Esophagus muscularis mucosa (tissue), 4 donors: ENCODE results near the gene BCL11A. TPM values are rescaled to one million over a fixed set of nuclear protein-coding genes. Genes with fewer than 3 reads are reported as not detected.

Source experiments
- DNase-seq: peaks from one replicate; pipeline ENCODE4 v3.0.0-alpha.2; 2017; ENCODE audit errors: extremely low spot score
- H3K27ac ChIP-seq, 4 donors: fragments of 200-600 bp; sonication (generic); replicated peaks in 1 of 4; 1 replicate in 3 of 4; 2 replicates in 1 of 4; pipeline ENCODE4 v1.5.1; 2016 to 2019; ENCODE audit warnings: mild to moderate bottlenecking in 1 of 4
- H3K27me3 ChIP-seq, 4 donors: fragments of 200-600 bp; sonication (generic); one replicate each; pipeline versions ENCODE4 v1.5.1 to v1.6.0; 2016 to 2019
- H3K36me3 ChIP-seq, 4 donors: fragments of 200-600 bp; sonication (generic); one replicate each; pipeline ENCODE4 v1.5.1; 2016 to 2019
- H3K4me1 ChIP-seq, 4 donors: fragments of 200-600 bp; sonication (generic); one replicate each; pipeline ENCODE4 v1.5.1; 2016 to 2019
- H3K4me3 ChIP-seq, 4 donors: fragments of 200-600 bp; sonication (generic); 1 replicate in 2 of 4; 2 replicates in 2 of 4; pipeline ENCODE4 v1.5.1; 2016 to 2019; ENCODE audit warnings: mild to moderate bottlenecking in 4 of 4, moderate library complexity in 1 of 4
- H3K9me3 ChIP-seq, 4 donors: fragments of 200-600 bp; sonication (generic); 1 replicate in 3 of 4; 2 replicates in 1 of 4; pipeline ENCODE4 v1.5.1; 2016 to 2019
- EP300 ChIP-seq: sonication (generic); formaldehyde crosslinking; IDR thresholded peaks from one replicate; pipeline ENCODE4 v1.6.1; 2017; ENCODE audit warnings: antibody characterized with exemption
- POLR2A ChIP-seq: fragments of 450-650 bp; IDR thresholded peaks from one replicate; pipeline ENCODE4 v1.6.1; 2017; ENCODE audit warnings: antibody characterized with exemption, moderate library complexity, mild to moderate bottlenecking, low read depth
- POLR2AphosphoS5 ChIP-seq, 2 donors: sonication (generic); formaldehyde crosslinking; IDR thresholded peaks; one replicate each; pipeline ENCODE4 v1.6.1; 2017; ENCODE audit warnings: antibody characterized with exemption in 2 of 2
- WGBS: methylation state at CpG from one replicate; pipeline ENCODE4 v1.1.5; 2018; 5-methylcytosine and 5-hydroxymethylcytosine counted together
- intact Hi-C: fragments of 100-400 bp; cut with DNase I; formaldehyde crosslinking; loops from one replicate; pipeline ENCODE4 v1.15.1; 2023
- total RNA-seq, 4 donors: library from RNA; depleted of rRNA; stranded (reverse); fragments of >200 nt; gene quantifications; one replicate each; pipeline versions ENCODE4 v1.1.0 to v1.2.1, GENCODE V29; 2016
- TF ChIP-seq, protein P1 (sequence below), 3 experiments: fragments of 200-600 bp in 2 of 3; fragments of 450-650 bp in 1 of 3; sonication (generic) in 2 of 3; IDR thresholded peaks; one replicate each; pipeline ENCODE4 v1.5.1; 2017 to 2019; ENCODE audit warnings: antibody characterized with exemption in 3 of 3, mild to moderate bottlenecking in 2 of 3, moderate library complexity in 1 of 3

Gene BCL11A
- total RNA-seq, 4 donors from 2014 or later = 3.5 to 11.3 (median 4.7) TPM

- no peaks in the 10 kb centered on the region for H3K36me3 ChIP-seq
- no peaks in the 10 kb centered on the region for H3K9me3 ChIP-seq
- DNase-seq = no peak
- H3K27ac ChIP-seq = no peak overlapping the region
- peaks cover 0 to 20% (median 0%) of the 10 kb centered on the region in 4 donors for H3K4me1 ChIP-seq
- no peaks in the 10 kb centered on the region for H3K27me3 ChIP-seq
- WGBS = 93% methylated on average over 22 of the region's 22 CpGs
- TF ChIP-seq, protein P1, sequence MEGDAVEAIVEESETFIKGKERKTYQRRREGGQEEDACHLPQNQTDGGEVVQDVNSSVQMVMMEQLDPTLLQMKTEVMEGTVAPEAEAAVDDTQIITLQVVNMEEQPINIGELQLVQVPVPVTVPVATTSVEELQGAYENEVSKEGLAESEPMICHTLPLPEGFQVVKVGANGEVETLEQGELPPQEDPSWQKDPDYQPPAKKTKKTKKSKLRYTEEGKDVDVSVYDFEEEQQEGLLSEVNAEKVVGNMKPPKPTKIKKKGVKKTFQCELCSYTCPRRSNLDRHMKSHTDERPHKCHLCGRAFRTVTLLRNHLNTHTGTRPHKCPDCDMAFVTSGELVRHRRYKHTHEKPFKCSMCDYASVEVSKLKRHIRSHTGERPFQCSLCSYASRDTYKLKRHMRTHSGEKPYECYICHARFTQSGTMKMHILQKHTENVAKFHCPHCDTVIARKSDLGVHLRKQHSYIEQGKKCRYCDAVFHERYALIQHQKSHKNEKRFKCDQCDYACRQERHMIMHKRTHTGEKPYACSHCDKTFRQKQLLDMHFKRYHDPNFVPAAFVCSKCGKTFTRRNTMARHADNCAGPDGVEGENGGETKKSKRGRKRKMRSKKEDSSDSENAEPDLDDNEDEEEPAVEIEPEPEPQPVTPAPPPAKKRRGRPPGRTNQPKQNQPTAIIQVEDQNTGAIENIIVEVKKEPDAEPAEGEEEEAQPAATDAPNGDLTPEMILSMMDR (IDR thresholded peaks at IDR 0.05) = no peak
- TF ChIP-seq EP300 = no peak
- TF ChIP-seq POLR2A = no peak
- no peak for TF ChIP-seq POLR2AphosphoS5 (IDR thresholded peaks at IDR 0.05)
- intact Hi-C loops = no loop called here
- no peak overlapping the region for H3K4me3 ChIP-seq
Observed at GRCh38 chr2:60479226-60480088, 74.0 kb downstream of the BCL11A start.

DNA sequence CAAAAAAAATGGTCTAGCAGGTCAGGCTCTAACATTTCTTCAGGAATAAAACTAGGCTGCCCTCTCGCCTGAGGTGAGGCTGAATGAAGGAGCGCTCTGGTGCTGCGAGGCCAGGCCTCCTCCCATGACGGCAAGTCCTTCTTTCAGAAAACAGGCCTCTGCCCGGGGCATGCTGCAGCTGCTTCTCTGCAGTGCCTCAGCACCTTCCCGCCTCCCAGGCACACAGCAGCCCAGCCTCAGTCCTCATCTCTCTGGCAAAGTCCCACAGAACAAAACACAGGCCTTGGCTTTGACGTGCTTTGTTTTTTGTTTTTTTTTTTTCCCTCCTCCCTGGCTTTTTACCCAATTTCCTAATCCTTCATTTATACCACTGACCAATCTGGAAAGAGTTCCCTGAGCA is 74.8 kb downstream of the BCL11A start:
- TF ChIP-seq POLR2A = no peak
- Histone ChIP-seq H3K4me1 (peaks cover 0 to 12% (median 0%) of the 10 kb centered on the region in 4 donors), H3K27me3 (no peaks in the 10 kb centered on the region), H3K27ac (peak overlapping the region in 1 of 4 donors; percentile 29), H3K36me3 (no peaks in the 10 kb centered on the region), H3K9me3 (no peaks in the 10 kb centered on the region), H3K4me3 (no peak overlapping the region)
- intact Hi-C loops = no loop called here
- 75% methylated on average over 7 of the region's 7 CpGs for WGBS
- no peak for DNase-seq

- Histone ChIP-seq H3K27me3 (no peaks in the 10 kb centered on the region), H3K9me3 (no peaks in the 10 kb centered on the region), H3K36me3 (no peaks in the 10 kb centered on the region), H3K27ac (no peak overlapping the region), H3K4me3 (no peak overlapping the region), H3K4me1 (peaks cover 0 to 7% (median 0%) of the 10 kb centered on the region in 4 donors)
- intact Hi-C loops = no loop called here
- DNase-seq = no peak
- TF ChIP-seq, protein P1 (IDR thresholded peaks at IDR 0.05) = no peak
- no peak for TF ChIP-seq POLR2A
- TF ChIP-seq EP300 = no peak
- TF ChIP-seq POLR2AphosphoS5 (IDR thresholded peaks at IDR 0.05) = no peak
- 73% methylated on average over 2 of the region's 2 CpGs for WGBS
Observed at GRCh38 chr2:60476206-60476954, 77.1 kb downstream of the BCL11A start.

GRCh38 chr2:60475123-60475830 is 78.2 kb downstream of the BCL11A start:
- intact Hi-C loops = no loop called here
- WGBS = 89% methylated on average over 6 of the region's 6 CpGs
- Histone ChIP-seq H3K9me3 (no peaks in the 10 kb centered on the region), H3K27me3 (no peaks in the 10 kb centered on the region), H3K4me1 (peaks cover 0 to 7% (median 0%) of the 10 kb centered on the region in 4 donors), H3K4me3 (no peak overlapping the region), H3K36me3 (no peaks in the 10 kb centered on the region), H3K27ac (no peak overlapping the region)
- no peak for DNase-seq
- TF ChIP-seq, protein P1 (IDR thresholded peaks at IDR 0.05) = no peak
- no peak for TF ChIP-seq POLR2A
- no peak for TF ChIP-seq EP300
- no peak for TF ChIP-seq POLR2AphosphoS5 (IDR thresholded peaks at IDR 0.05)
